Measurements from ENCODE around the gene C3.
"Not testable (repeated sequence)": the region's sequence is repeated elsewhere in the genome, so short reads cannot be mapped to it uniquely, and the experiment has no call there.

C3 gene

DNA sequence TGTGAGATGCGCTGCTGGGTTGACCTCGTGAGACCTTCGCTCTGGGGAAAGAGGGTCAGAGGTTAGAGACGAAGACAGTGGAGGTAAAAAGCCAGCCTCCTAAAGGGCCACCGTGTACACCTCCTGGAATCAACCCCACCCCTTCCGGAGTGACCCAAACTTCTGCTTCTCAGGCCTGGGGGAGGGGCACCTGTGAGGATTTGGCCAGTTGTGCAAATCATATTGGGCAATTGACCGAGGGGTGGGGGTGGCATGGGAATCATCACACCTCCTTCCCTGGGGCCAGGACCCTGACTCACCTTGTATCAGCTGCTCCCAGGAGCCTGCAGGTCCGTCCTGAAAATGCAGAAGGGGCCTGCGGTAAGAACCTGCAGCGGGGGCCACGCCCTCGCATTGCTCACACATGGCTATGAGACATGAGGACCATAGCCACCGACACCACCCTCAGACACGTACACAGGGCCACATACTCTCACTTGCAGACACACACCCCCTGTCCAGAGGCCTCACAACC lies 53.3 kb downstream of the C3 start:
- Histone ChIP-seq H3K9ac (ENCODE audit: low read depth in 1 of 2, low read length in 2 of 2) (no peak overlapping the region), H3K36me3 (ENCODE audit: control insufficient read depth in 1 of 2, insufficient read depth in 2 of 2, low read length in 2 of 2) (no peaks in the 10 kb centered on the region), H3K9me3 (ENCODE audit: control insufficient read depth in 1 of 2, low read length in 2 of 2) (no peaks in the 10 kb centered on the region), H3K27ac (ENCODE audit: low read depth, low read length) (no peak overlapping the region), H3K4me3 (ENCODE audit: low read depth in 1 of 2, low read length in 2 of 2) (no peak overlapping the region), H3K27me3 (ENCODE audit: control insufficient read depth in 1 of 2, insufficient read depth in 2 of 2, low read length in 2 of 2) (peaks cover 0 to 4% of the 10 kb centered on the region in 2 donors), H3K4me1 (ENCODE audit: control insufficient read depth in 1 of 2, insufficient read depth in 2 of 2, low read length in 2 of 2) (peaks cover 3 to 5% of the 10 kb centered on the region in 2 donors)

DNA sequence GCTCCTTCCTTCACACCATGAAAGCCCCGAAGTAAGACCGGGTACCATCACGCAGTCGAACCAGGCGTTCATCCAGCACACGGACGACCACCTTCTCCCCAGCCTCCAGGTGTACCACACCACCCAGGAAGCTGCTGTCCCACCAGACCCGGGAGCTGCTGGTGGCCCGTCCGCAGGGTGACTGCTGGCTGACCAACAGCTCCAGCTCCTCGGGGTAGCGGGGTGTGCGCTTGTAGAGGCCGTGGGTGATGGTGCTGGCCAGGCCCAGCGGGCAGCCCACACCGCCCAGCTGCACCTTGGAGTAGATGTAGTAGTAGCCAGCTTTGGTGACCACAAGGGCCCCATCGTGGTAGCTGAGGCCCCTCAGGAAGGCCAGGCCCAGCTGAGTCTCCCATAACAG lies 55.5 kb downstream of the C3 start:
- Histone ChIP-seq H3K9ac (ENCODE audit: low read depth in 1 of 2, low read length in 2 of 2) (no peak overlapping the region), H3K4me1 (ENCODE audit: control insufficient read depth in 1 of 2, insufficient read depth in 2 of 2, low read length in 2 of 2) (no peaks in the 10 kb centered on the region), H3K27me3 (ENCODE audit: control insufficient read depth in 1 of 2, insufficient read depth in 2 of 2, low read length in 2 of 2) (peaks cover 14 to 17% of the 10 kb centered on the region in 2 donors), H3K27ac (ENCODE audit: low read depth, low read length) (no peak overlapping the region), H3K36me3 (ENCODE audit: control insufficient read depth in 1 of 2, insufficient read depth in 2 of 2, low read length in 2 of 2) (no peaks in the 10 kb centered on the region), H3K4me3 (ENCODE audit: low read depth in 1 of 2, low read length in 2 of 2) (no peak overlapping the region), H3K9me3 (ENCODE audit: control insufficient read depth in 1 of 2, low read length in 2 of 2) (no peaks in the 10 kb centered on the region)

DNA sequence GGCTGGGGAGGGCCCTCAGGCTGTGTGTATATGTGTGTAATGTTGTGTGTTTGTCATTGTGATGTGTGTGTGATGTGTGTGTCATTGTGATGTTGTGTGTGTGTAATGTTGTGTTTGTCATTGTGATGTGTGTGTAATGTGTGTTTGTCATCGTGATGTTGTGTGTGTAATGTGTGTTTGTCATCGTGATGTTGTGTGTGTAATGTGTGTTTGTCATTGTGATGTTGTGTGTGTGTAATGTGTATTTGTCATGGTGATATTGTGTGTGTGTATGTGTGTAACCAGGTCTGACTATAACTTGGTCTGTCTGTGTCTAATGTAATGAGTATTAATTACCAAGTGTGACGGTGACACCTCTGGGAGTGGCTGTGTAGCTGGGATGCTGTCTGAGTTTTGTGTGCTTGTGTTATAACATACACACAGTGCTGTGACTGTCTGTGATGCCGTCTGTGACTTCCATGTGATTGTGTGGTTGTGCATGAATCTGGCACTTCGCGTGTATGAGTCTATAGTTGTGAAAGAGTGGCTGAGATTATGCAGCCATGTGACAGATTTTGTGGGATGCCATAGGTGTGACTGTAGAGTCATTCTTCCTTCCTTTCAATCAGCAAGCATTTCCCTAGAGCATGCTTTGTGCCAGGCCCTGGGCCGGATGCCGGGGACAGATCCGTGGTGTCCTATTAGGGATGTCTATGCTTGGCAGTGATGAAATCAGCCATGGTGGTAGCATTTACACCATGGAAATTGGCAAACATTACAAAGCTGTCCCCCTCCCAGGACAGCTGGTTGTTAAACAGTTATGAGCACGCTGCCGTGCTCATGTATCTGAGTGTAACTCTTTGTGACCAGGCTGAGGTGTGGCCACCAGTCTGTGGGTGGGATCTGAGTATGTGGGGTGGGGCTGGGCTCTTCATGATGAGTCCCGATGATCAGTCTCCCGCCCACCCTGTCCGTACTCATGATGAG lies 56.9 kb downstream of the C3 start:
- H3K4me1 ChIP-seq (ENCODE audit: control insufficient read depth in 1 of 2, insufficient read depth in 2 of 2, low read length in 2 of 2), result no peaks in the 10 kb centered on the region
- no peaks in the 10 kb centered on the region for H3K36me3 ChIP-seq (ENCODE audit: control insufficient read depth in 1 of 2, insufficient read depth in 2 of 2, low read length in 2 of 2)
- H3K9ac ChIP-seq (ENCODE audit: low read depth in 1 of 2, low read length in 2 of 2), result no peak overlapping the region
- no peak overlapping the region for H3K27ac ChIP-seq (ENCODE audit: low read depth, low read length)
- H3K9me3 ChIP-seq (ENCODE audit: control insufficient read depth in 1 of 2, low read length in 2 of 2), result no peaks in the 10 kb centered on the region
- peaks cover 20 to 23% of the 10 kb centered on the region in 2 donors for H3K27me3 ChIP-seq (ENCODE audit: control insufficient read depth in 1 of 2, insufficient read depth in 2 of 2, low read length in 2 of 2)
- no peak overlapping the region for H3K4me3 ChIP-seq (ENCODE audit: low read depth in 1 of 2, low read length in 2 of 2)

- H3K27ac ChIP-seq (ENCODE audit: low read depth, low read length), result no peak overlapping the region
- no peak overlapping the region for H3K9ac ChIP-seq (ENCODE audit: low read depth in 1 of 2, low read length in 2 of 2)
- no peaks in the 10 kb centered on the region for H3K4me1 ChIP-seq (ENCODE audit: control insufficient read depth in 1 of 2, insufficient read depth in 2 of 2, low read length in 2 of 2)
- no peaks in the 10 kb centered on the region for H3K36me3 ChIP-seq (ENCODE audit: control insufficient read depth in 1 of 2, insufficient read depth in 2 of 2, low read length in 2 of 2)
- no peaks in the 10 kb centered on the region for H3K9me3 ChIP-seq (ENCODE audit: control insufficient read depth in 1 of 2, low read length in 2 of 2)
- no peak overlapping the region for H3K4me3 ChIP-seq (ENCODE audit: low read depth in 1 of 2, low read length in 2 of 2)
- peaks cover 23% of the 10 kb centered on the region in 2 donors for H3K27me3 ChIP-seq (ENCODE audit: control insufficient read depth in 1 of 2, insufficient read depth in 2 of 2, low read length in 2 of 2)
Observed at GRCh38 chr19:6662702-6663101, 57.7 kb downstream of the C3 start.

DNA sequence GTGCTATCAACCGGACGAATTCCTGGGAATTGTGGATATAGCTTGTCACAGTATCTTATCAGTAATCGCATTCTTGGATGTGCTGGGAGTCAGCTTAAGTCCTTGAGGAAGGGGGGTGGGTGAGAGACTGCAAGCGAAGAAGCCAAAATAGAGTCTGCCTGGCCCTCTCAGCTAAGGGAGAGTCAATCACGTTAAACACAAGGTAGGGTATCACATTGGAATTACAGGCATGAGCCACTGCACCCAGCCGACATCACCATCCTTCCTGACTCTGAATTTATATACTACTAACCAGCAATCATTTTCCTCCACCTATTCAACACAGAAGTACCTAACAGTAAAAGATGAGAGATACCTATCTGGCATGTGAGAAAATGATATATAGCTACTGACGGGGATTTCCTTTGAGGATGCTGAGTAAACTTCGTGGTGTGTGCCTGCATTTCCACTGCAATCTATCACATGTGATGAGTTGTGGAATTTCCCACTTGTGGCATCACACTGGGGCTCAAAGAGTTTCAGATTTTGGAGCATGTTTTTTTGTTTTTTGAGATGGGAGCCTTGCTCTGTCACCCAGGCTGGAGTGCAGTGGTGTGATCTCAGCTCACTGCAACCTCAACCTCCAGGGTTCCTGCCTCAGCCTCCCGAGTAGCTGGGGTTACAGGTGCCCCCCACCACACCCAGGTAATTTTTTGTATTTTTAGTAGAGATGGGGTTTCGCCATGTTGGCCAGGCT lies 58.8 kb downstream of the C3 start:
- H3K9me3 ChIP-seq (ENCODE audit: control insufficient read depth in 1 of 2, low read length in 2 of 2); H3K36me3 ChIP-seq (ENCODE audit: control insufficient read depth in 1 of 2, insufficient read depth in 2 of 2, low read length in 2 of 2); H3K9ac ChIP-seq (ENCODE audit: low read depth in 1 of 2, low read length in 2 of 2); H3K4me1 ChIP-seq (ENCODE audit: control insufficient read depth in 1 of 2, insufficient read depth in 2 of 2, low read length in 2 of 2); H3K4me3 ChIP-seq (ENCODE audit: low read depth in 1 of 2, low read length in 2 of 2); H3K27ac ChIP-seq (ENCODE audit: low read depth, low read length): not testable (repeated sequence)
- peaks cover 23% of the 10 kb centered on the region in 2 donors for H3K27me3 ChIP-seq (ENCODE audit: control insufficient read depth in 1 of 2, insufficient read depth in 2 of 2, low read length in 2 of 2)

DNA sequence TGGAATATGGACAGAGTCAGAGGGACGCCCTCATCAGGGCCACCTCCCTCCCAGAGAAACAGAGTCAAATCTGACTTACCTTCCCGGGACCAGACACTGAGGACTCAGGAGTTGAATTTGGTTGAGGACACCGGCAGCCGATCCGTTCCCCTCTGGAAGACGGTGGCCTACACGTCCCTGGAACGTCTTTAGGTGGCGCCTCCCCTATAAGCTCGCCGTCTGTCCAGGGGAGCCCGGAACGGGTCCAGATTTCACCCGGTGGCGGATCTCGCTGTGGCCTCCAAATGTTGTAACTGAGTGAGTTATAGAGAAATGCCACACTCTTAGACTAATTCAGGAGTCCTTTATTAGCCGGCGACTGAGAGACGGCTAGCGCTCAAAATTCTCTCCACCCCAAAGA lies 59.5 kb downstream of the C3 start:
- peaks cover 23% of the 10 kb centered on the region in 2 donors for H3K27me3 ChIP-seq (ENCODE audit: control insufficient read depth in 1 of 2, insufficient read depth in 2 of 2, low read length in 2 of 2)
- no peak overlapping the region for H3K27ac ChIP-seq (ENCODE audit: low read depth, low read length)
- H3K4me1 ChIP-seq (ENCODE audit: control insufficient read depth in 1 of 2, insufficient read depth in 2 of 2, low read length in 2 of 2), result no peaks in the 10 kb centered on the region
- no peaks in the 10 kb centered on the region for H3K36me3 ChIP-seq (ENCODE audit: control insufficient read depth in 1 of 2, insufficient read depth in 2 of 2, low read length in 2 of 2)
- H3K4me3 ChIP-seq (ENCODE audit: low read depth in 1 of 2, low read length in 2 of 2), result no peak overlapping the region
- H3K9me3 ChIP-seq (ENCODE audit: control insufficient read depth in 1 of 2, low read length in 2 of 2), result no peaks in the 10 kb centered on the region
- H3K9ac ChIP-seq (ENCODE audit: low read depth in 1 of 2, low read length in 2 of 2), result no peak overlapping the region

- H3K9me3 ChIP-seq (ENCODE audit: control insufficient read depth in 1 of 2, low read length in 2 of 2); H3K27ac ChIP-seq (ENCODE audit: low read depth, low read length); H3K4me3 ChIP-seq (ENCODE audit: low read depth in 1 of 2, low read length in 2 of 2); H3K9ac ChIP-seq (ENCODE audit: low read depth in 1 of 2, low read length in 2 of 2); H3K36me3 ChIP-seq (ENCODE audit: control insufficient read depth in 1 of 2, insufficient read depth in 2 of 2, low read length in 2 of 2); H3K4me1 ChIP-seq (ENCODE audit: control insufficient read depth in 1 of 2, insufficient read depth in 2 of 2, low read length in 2 of 2): not testable (repeated sequence)
- H3K27me3 ChIP-seq (ENCODE audit: control insufficient read depth in 1 of 2, insufficient read depth in 2 of 2, low read length in 2 of 2), result peaks cover 19 to 26% of the 10 kb centered on the region in 2 donors
Observed at GRCh38 chr19:6656390-6656789, 64.1 kb downstream of the C3 start.

DNA sequence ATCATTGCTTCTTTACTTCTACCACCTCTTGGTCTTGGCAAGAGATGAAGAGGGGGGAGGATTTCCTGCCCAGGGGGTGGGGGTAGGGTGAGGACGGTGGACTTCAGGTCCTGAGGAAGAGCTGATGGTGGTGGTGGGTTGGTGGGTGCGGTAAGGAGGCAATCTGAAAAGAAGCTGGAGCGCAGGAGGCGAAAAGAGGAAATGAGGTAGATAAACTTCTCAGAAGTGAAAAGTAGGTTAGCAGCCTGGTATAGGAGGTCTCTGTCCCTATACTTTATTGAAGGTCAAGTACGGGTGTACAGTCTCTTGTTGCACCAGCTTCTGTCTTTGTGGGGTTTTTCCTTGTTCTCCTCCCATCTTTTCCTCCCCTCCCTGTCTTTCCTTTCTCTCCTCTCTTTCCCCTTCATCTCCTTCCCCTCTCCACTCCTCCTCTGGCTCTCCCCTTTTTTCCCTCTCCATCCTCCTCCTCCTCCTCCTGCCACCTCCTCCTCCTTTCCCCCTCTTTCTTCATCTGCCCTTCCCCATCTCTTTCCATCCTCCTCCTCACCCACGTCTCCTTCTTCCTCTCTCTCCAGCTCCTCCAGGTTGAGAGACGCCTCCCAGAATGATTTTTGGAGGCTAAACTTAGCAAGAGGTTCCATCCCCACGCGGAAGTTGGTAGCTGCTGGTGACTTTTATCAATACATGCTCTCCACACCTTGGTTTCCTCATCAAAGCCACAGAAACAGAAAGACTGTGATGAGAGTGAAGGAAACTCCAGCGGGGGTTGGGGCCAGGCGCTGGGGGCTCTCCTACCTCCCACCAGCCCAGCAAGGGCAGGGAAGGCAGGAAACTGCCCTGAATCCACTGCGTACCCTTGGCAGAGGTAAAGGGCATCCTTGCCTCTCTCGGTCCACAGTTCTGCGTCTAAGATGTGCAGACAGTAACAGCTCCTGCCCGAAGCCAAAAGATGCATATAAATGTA lies 65.8 kb downstream of the C3 start:
- Histone ChIP-seq H3K36me3 (ENCODE audit: control insufficient read depth in 1 of 2, insufficient read depth in 2 of 2, low read length in 2 of 2) (no peaks in the 10 kb centered on the region), H3K4me1 (ENCODE audit: control insufficient read depth in 1 of 2, insufficient read depth in 2 of 2, low read length in 2 of 2) (no peaks in the 10 kb centered on the region), H3K9me3 (ENCODE audit: control insufficient read depth in 1 of 2, low read length in 2 of 2) (no peaks in the 10 kb centered on the region), H3K9ac (ENCODE audit: low read depth in 1 of 2, low read length in 2 of 2) (peak overlapping the region in 1 of 2 donors; percentile 10), H3K4me3 (ENCODE audit: low read depth in 1 of 2, low read length in 2 of 2) (no peak overlapping the region), H3K27me3 (ENCODE audit: control insufficient read depth in 1 of 2, insufficient read depth in 2 of 2, low read length in 2 of 2) (peaks cover 3 to 9% of the 10 kb centered on the region in 2 donors), H3K27ac (ENCODE audit: low read depth, low read length) (no peak overlapping the region)

DNA sequence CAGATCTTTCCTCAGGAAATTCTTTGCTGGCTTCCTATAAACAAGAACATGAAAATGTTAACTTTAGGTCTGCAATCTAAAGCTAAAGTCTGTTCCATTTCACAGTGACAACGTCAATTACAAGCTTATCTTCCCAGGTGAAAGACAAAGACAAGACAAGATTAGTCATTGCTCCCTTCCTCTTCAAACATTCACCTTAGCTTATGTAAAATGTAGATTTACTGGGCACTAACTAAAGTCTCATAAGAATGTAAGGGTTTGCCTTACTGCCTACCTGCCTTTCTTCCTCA lies 67.7 kb downstream of the C3 start:
- Histone ChIP-seq H3K4me1 (ENCODE audit: control insufficient read depth in 1 of 2, insufficient read depth in 2 of 2, low read length in 2 of 2) (no peaks in the 10 kb centered on the region), H3K4me3 (ENCODE audit: low read depth in 1 of 2, low read length in 2 of 2) (no peak overlapping the region), H3K9ac (ENCODE audit: low read depth in 1 of 2, low read length in 2 of 2) (no peak overlapping the region), H3K27me3 (ENCODE audit: control insufficient read depth in 1 of 2, insufficient read depth in 2 of 2, low read length in 2 of 2) (peaks cover 0 to 3% of the 10 kb centered on the region in 2 donors), H3K27ac (ENCODE audit: low read depth, low read length) (no peak overlapping the region), H3K36me3 (ENCODE audit: control insufficient read depth in 1 of 2, insufficient read depth in 2 of 2, low read length in 2 of 2) (no peaks in the 10 kb centered on the region), H3K9me3 (ENCODE audit: control insufficient read depth in 1 of 2, low read length in 2 of 2) (no peaks in the 10 kb centered on the region)

All from duodenal mucosa (tissue), 2 donors.